Activated gamma-delta T cell treated with anti-CD3 and anti-CD28 coated beads, Interleukin-2, amount 50 U/mL, for 16 hours (primary cell): ENCODE data around the gene KRTAP10-8.
"Not testable (repeated sequence)": the region's sequence is repeated elsewhere in the genome, so short reads cannot be mapped to it uniquely, and the experiment has no call there.

Experiments used
- DNase-seq: peaks from one replicate; pipeline ENCODE4 v3.0.0-alpha.2; 2020; ENCODE audit warnings: low read depth

Gene KRTAP10-8

GRCh38 chr21:44646366-44647221 is 34.7 kb downstream of the KRTAP10-8 start, which contains the start of gene KRTAP10-11:
KRTAP10-11 (plus strand) TSS chr21:44646414; CDS start chr21:44646459, 45 bp downstream.
- not testable (repeated sequence) for DNase-seq

- no peak for DNase-seq
These were observed 35.3 kb downstream of the KRTAP10-8 start for GRCh38 chr21:44647222-44647552.

- DNase-seq: no peak
These were observed 36.9 kb downstream of the KRTAP10-8 start for GRCh38 chr21:44648557-44649311.

- DNase-seq: no peak
These were observed 37.7 kb downstream of the KRTAP10-8 start for GRCh38 chr21:44649521-44650100.

- no peak for DNase-seq
These were observed 38.5 kb downstream of the KRTAP10-8 start for GRCh38 chr21:44650265-44650972.

GRCh38 chr21:44650973-44651675 is 39.2 kb downstream of the KRTAP10-8 start:
- DNase-seq: no peak

GRCh38 chr21:44653123-44653522 is 41.2 kb downstream of the KRTAP10-8 start:
- DNase-seq: no peak

GRCh38 chr21:44653656-44654575 is 42.0 kb downstream of the KRTAP10-8 start:
- peak; percentile 36 for DNase-seq

GRCh38 chr21:44654576-44655175 is 42.8 kb downstream of the KRTAP10-8 start, which contains the start of gene KRTAP12-4:
KRTAP12-4 (minus strand) TSS chr21:44654659; CDS start chr21:44654614, 45 bp downstream.
- DNase-seq: no peak

GRCh38 chr21:44656868-44657267 is 45.0 kb downstream of the KRTAP10-8 start:
- no peak for DNase-seq

GRCh38 chr21:44657635-44658540 is 46.0 kb downstream of the KRTAP10-8 start, which contains the start of gene KRTAP12-3:
KRTAP12-3 (plus strand) TSS chr21:44657932; CDS start chr21:44657980, 48 bp downstream.
- peak; percentile 14 for DNase-seq

GRCh38 chr21:44658541-44658910 is 46.6 kb downstream of the KRTAP10-8 start:
- no peak for DNase-seq

GRCh38 chr21:44658913-44659595 is 47.2 kb downstream of the KRTAP10-8 start:
- DNase-seq: no peak

- DNase-seq: not testable (repeated sequence)
These were observed 49.7 kb downstream of the KRTAP10-8 start for GRCh38 chr21:44661567-44661966.
